ENCODE measurements around the gene C4B. TPM values are rescaled to one million over a fixed set of nuclear protein-coding genes. Genes with fewer than 3 reads are reported as not detected.
A peak's percentile ranks its signal among the peaks of the same experiment; 100 is the strongest.

Gene C4B
- total RNA-seq, 1 experiment from 2014 or later, result 2.7 TPM

GRCh38 chr6:32073613-32074012 lies 59.0 kb downstream of the C4B start:
- Histone ChIP-seq H3K27me3 (ENCODE audit: insufficient read depth, low read length) (no peaks in the 10 kb centered on the region), H4K8ac (replicated peaks; ENCODE audit: insufficient read length, low read depth, low read length) (no peak overlapping the region), H2AFZ (ENCODE audit: low read length) (no peak overlapping the region), H3K23ac (ENCODE audit: insufficient read length, low read depth, low read length) (no peak overlapping the region), H3K27ac (ENCODE audit: insufficient read length, low read depth, low read length) (no peak overlapping the region), H4K91ac (ENCODE audit: insufficient read length, low read depth, low read length) (no peak overlapping the region), H3K14ac (ENCODE audit: insufficient read depth, low read length) (peak overlapping the region; percentile 44; the same call in 1 of the 2 replicates), H3K79me2 (ENCODE audit: insufficient read depth, low read length) (no peaks in the 10 kb centered on the region), H2BK12ac (ENCODE audit: insufficient read length, low read depth, low read length) (no peak overlapping the region), H2BK20ac (ENCODE audit: low read depth, low read length, poor library complexity, severe bottlenecking) (no peak overlapping the region), H2BK120ac (ENCODE audit: low read depth, low read length, poor library complexity, severe bottlenecking) (no peak overlapping the region), H3T11ph (ENCODE audit: low read length) (no peak overlapping the region), H3K4me2 (ENCODE audit: insufficient read depth, insufficient read length, low read length) (no peak overlapping the region), H3K79me1 (ENCODE audit: insufficient read depth, low read depth, low read length, poor library complexity, severe bottlenecking) (no peaks in the 10 kb centered on the region), H3K56ac (ENCODE audit: insufficient read length, low read depth, low read length) (no peak overlapping the region), H4K20me1 (ENCODE audit: control insufficient read depth, insufficient read depth, insufficient read length) (no peaks in the 10 kb centered on the region), H3K4ac (ENCODE audit: low read depth, low read length) (no peak overlapping the region), H3K23me2 (ENCODE audit: insufficient read length, low read depth, low read length, poor library complexity, severe bottlenecking) (no peaks in the 10 kb centered on the region), H3K4me1 (ENCODE audit: insufficient read depth, low read length) (no peaks in the 10 kb centered on the region), H3K18ac (ENCODE audit: insufficient read length, low read depth, low read length) (no peak overlapping the region), H4K5ac (ENCODE audit: insufficient read length, low read depth, low read length) (no peak overlapping the region), H2AK5ac (ENCODE audit: insufficient read length, low read length) (no peak overlapping the region), H2BK15ac (ENCODE audit: low read depth, low read length) (no peak overlapping the region), H3K9ac (ENCODE audit: extremely low read depth, insufficient read length, low read length) (no peak overlapping the region), H2BK5ac (ENCODE audit: insufficient read length, low read length) (no peak overlapping the region), H3K9me3 (ENCODE audit: control insufficient read depth, low read depth, low read length) (no peaks in the 10 kb centered on the region)
- Mint-ChIP-seq H3K4me1 (peaks cover 24 to 29% of the 10 kb centered on the region in 2 experiments), H3K9me3 (no peaks in the 10 kb centered on the region), H3K4me3 (no peak overlapping the region), H3K36me3 (ENCODE audit: insufficient read depth in 1 of 3, low read depth in 3 of 3) (no peaks in the 10 kb centered on the region; a peak in 1 of 7 replicates), H3K27ac (peak overlapping the region in 2 of 3 experiments; percentile 44 to 95; a peak in 1 of 7 replicates), H3K27me3 (ENCODE audit: low read depth) (peaks cover 5% of the 10 kb centered on the region)
- WGBS (ENCODE audit: extremely low coverage, insufficient read length, low lambda C conversion rate), result no CpG with 5 or more reads among the region's 10 CpGs
- no peak for DNase-seq
- no peak for TF ChIP-seq CTCF (conservative IDR thresholded peaks at IDR 0.05)
